ENCODE measurements around the gene AGBL3.

GRCh38 chr7:135170274-135170997 is 184.1 kb downstream of the AGBL3 start, which contains the start of gene CYREN:
- TF ChIP-seq REST (IDR thresholded peaks at IDR 0.05) (0 out of 2 replicates have a peak, but pooled peaks have one; percentile 24), CHD2 (IDR thresholded peaks at IDR 0.05; ENCODE audit: low read length, partially characterized antibody) (no peak), USF2 (IDR thresholded peaks at IDR 0.05) (no peak)
